ENCODE results near the gene ZNF574.

GRCh38 chr19:42081584-42082203, 5.7 kb downstream of the ZNF574 start:
- TF ChIP-seq CTCF (conservative IDR thresholded peaks at IDR 0.05; ENCODE audit: low read length) (peak; percentile 64), EZH2phosphoT487 (IDR thresholded peaks at IDR 0.05; ENCODE audit: borderline replicate concordance) (no peak)

All from Loucy (cell line).